ENCODE data around the gene PIM3. TPM values are rescaled to one million over a fixed set of nuclear protein-coding genes. Genes with fewer than 3 reads are reported as not detected.
"Not testable (repeated sequence)": the region's sequence is repeated elsewhere in the genome, so short reads cannot be mapped to it uniquely, and the experiment has no call there.

The PIM3 gene
- total and polyA plus RNA-seq, 2 donors, result 36.0 to 57.6 TPM

GRCh38 chr22:49976439-49977175, 16.0 kb downstream of the PIM3 start:
- Histone ChIP-seq H3K27ac (ENCODE audit: low read depth in 1 of 2, low read length in 1 of 2) (no peak overlapping the region), H3K4me3 (ENCODE audit: low read length in 2 of 2) (no peak overlapping the region), H3K27me3 (ENCODE audit: control insufficient read depth in 2 of 2, insufficient read depth in 1 of 2, low read length in 1 of 2) (peaks cover 10 to 29% of the 10 kb centered on the region in 2 donors), H3K4me1 (ENCODE audit: control insufficient read depth in 2 of 2, insufficient read depth in 2 of 2, low read length in 2 of 2) (peaks cover 6 to 9% of the 10 kb centered on the region in 2 donors), H3K9me3 (ENCODE audit: control insufficient read depth in 2 of 2, insufficient read depth in 1 of 2, low read length in 1 of 2) (peaks cover 2 to 4% of the 10 kb centered on the region in 2 donors), H3K36me3 (ENCODE audit: control insufficient read depth in 2 of 2, insufficient read depth in 2 of 2, low read length in 1 of 2) (no peaks in the 10 kb centered on the region)
- peak in 2 of 9 donors; percentile 20 to 46 for DNase-seq (ENCODE audit: low read depth in 6 of 9, low spot score in 9 of 9)
- WGBS, result 73% methylated on average over 15 of the region's 15 CpGs

GRCh38 chr22:49977578-49977977, 17.0 kb downstream of the PIM3 start:
- H3K27ac ChIP-seq (ENCODE audit: low read depth in 1 of 2, low read length in 1 of 2), result no peak overlapping the region
- DNase-seq (ENCODE audit: low read depth in 6 of 9, low spot score in 9 of 9), result no peak
- WGBS, result 95% methylated on average over 14 of the region's 14 CpGs
- H3K4me3 ChIP-seq (ENCODE audit: low read length in 2 of 2), result no peak overlapping the region
- H3K9me3 ChIP-seq (ENCODE audit: control insufficient read depth in 2 of 2, insufficient read depth in 1 of 2, low read length in 1 of 2), result peaks cover 2 to 4% of the 10 kb centered on the region in 2 donors
- H3K27me3 ChIP-seq (ENCODE audit: control insufficient read depth in 2 of 2, insufficient read depth in 1 of 2, low read length in 1 of 2), result peaks cover 2 to 23% of the 10 kb centered on the region in 2 donors
- H3K36me3 ChIP-seq (ENCODE audit: control insufficient read depth in 2 of 2, insufficient read depth in 2 of 2, low read length in 1 of 2), result no peaks in the 10 kb centered on the region
- H3K4me1 ChIP-seq (ENCODE audit: control insufficient read depth in 2 of 2, insufficient read depth in 2 of 2, low read length in 2 of 2), result peaks cover 0 to 6% of the 10 kb centered on the region in 2 donors

- Histone ChIP-seq H3K9me3 (ENCODE audit: control insufficient read depth in 2 of 2, insufficient read depth in 1 of 2, low read length in 1 of 2) (peaks cover 1 to 4% of the 10 kb centered on the region in 2 donors), H3K4me1 (ENCODE audit: control insufficient read depth in 2 of 2, insufficient read depth in 2 of 2, low read length in 2 of 2) (peaks cover 0 to 11% of the 10 kb centered on the region in 2 donors), H3K36me3 (ENCODE audit: control insufficient read depth in 2 of 2, insufficient read depth in 2 of 2, low read length in 1 of 2) (no peaks in the 10 kb centered on the region), H3K4me3 (ENCODE audit: low read length in 2 of 2) (no peak overlapping the region), H3K27ac (ENCODE audit: low read depth in 1 of 2, low read length in 1 of 2) (no peak overlapping the region), H3K27me3 (ENCODE audit: control insufficient read depth in 2 of 2, insufficient read depth in 1 of 2, low read length in 1 of 2) (peaks cover 20 to 35% of the 10 kb centered on the region in 2 donors)
- DNase-seq (ENCODE audit: low read depth in 6 of 9, low spot score in 9 of 9), result no peak
- 73% methylated on average over 7 of the region's 7 CpGs for WGBS
Measured at GRCh38 chr22:49979587-49980264, 19.2 kb downstream of the PIM3 start.

GRCh38 chr22:49981799-49982198, 21.2 kb downstream of the PIM3 start:
- DNase-seq (ENCODE audit: low read depth in 6 of 9, low spot score in 9 of 9); H3K4me1 ChIP-seq (ENCODE audit: control insufficient read depth in 2 of 2, insufficient read depth in 2 of 2, low read length in 2 of 2); H3K9me3 ChIP-seq (ENCODE audit: control insufficient read depth in 2 of 2, insufficient read depth in 1 of 2, low read length in 1 of 2); H3K27ac ChIP-seq (ENCODE audit: low read depth in 1 of 2, low read length in 1 of 2); H3K36me3 ChIP-seq (ENCODE audit: control insufficient read depth in 2 of 2, insufficient read depth in 2 of 2, low read length in 1 of 2); H3K4me3 ChIP-seq (ENCODE audit: low read length in 2 of 2): not testable (repeated sequence)
- 98% methylated on average over 7 of the region's 7 CpGs for WGBS
- peaks cover 20 to 41% of the 10 kb centered on the region in 2 donors for H3K27me3 ChIP-seq (ENCODE audit: control insufficient read depth in 2 of 2, insufficient read depth in 1 of 2, low read length in 1 of 2)

GRCh38 chr22:49983148-49984042, 22.8 kb downstream of the PIM3 start:
- H3K36me3 ChIP-seq (ENCODE audit: control insufficient read depth in 2 of 2, insufficient read depth in 2 of 2, low read length in 1 of 2), result no peaks in the 10 kb centered on the region
- H3K27me3 ChIP-seq (ENCODE audit: control insufficient read depth in 2 of 2, insufficient read depth in 1 of 2, low read length in 1 of 2), result peaks cover 20 to 39% of the 10 kb centered on the region in 2 donors
- no peak overlapping the region for H3K27ac ChIP-seq (ENCODE audit: low read depth in 1 of 2, low read length in 1 of 2)
- H3K9me3 ChIP-seq (ENCODE audit: control insufficient read depth in 2 of 2, insufficient read depth in 1 of 2, low read length in 1 of 2), result peaks cover 1 to 9% of the 10 kb centered on the region in 2 donors
- no peak for DNase-seq (ENCODE audit: low read depth in 6 of 9, low spot score in 9 of 9)
- WGBS, result 23% methylated on average over 90 of the region's 90 CpGs
- H3K4me1 ChIP-seq (ENCODE audit: control insufficient read depth in 2 of 2, insufficient read depth in 2 of 2, low read length in 2 of 2), result peaks cover 0 to 5% of the 10 kb centered on the region in 2 donors
- no peak overlapping the region for H3K4me3 ChIP-seq (ENCODE audit: low read length in 2 of 2)

GRCh38 chr22:49986325-49986724, 25.8 kb downstream of the PIM3 start:
- peaks cover 1 to 9% of the 10 kb centered on the region in 2 donors for H3K9me3 ChIP-seq (ENCODE audit: control insufficient read depth in 2 of 2, insufficient read depth in 1 of 2, low read length in 1 of 2)
- WGBS, result 95% methylated on average over 2 of the region's 2 CpGs
- H3K27ac ChIP-seq (ENCODE audit: low read depth in 1 of 2, low read length in 1 of 2), result no peak overlapping the region
- DNase-seq (ENCODE audit: low read depth in 6 of 9, low spot score in 9 of 9), result no peak
- H3K4me3 ChIP-seq (ENCODE audit: low read length in 2 of 2), result no peak overlapping the region
- peaks cover 20 to 37% of the 10 kb centered on the region in 2 donors for H3K27me3 ChIP-seq (ENCODE audit: control insufficient read depth in 2 of 2, insufficient read depth in 1 of 2, low read length in 1 of 2)
- H3K4me1 ChIP-seq (ENCODE audit: control insufficient read depth in 2 of 2, insufficient read depth in 2 of 2, low read length in 2 of 2), result peaks cover 0 to 5% of the 10 kb centered on the region in 2 donors
- H3K36me3 ChIP-seq (ENCODE audit: control insufficient read depth in 2 of 2, insufficient read depth in 2 of 2, low read length in 1 of 2), result no peaks in the 10 kb centered on the region

GRCh38 chr22:49989826-49990225, 29.3 kb downstream of the PIM3 start:
- DNase-seq (ENCODE audit: low read depth in 6 of 9, low spot score in 9 of 9); H3K4me1 ChIP-seq (ENCODE audit: control insufficient read depth in 2 of 2, insufficient read depth in 2 of 2, low read length in 2 of 2); H3K27ac ChIP-seq (ENCODE audit: low read depth in 1 of 2, low read length in 1 of 2); H3K9me3 ChIP-seq (ENCODE audit: control insufficient read depth in 2 of 2, insufficient read depth in 1 of 2, low read length in 1 of 2); H3K36me3 ChIP-seq (ENCODE audit: control insufficient read depth in 2 of 2, insufficient read depth in 2 of 2, low read length in 1 of 2); H3K4me3 ChIP-seq (ENCODE audit: low read length in 2 of 2): not testable (repeated sequence)
- H3K27me3 ChIP-seq (ENCODE audit: control insufficient read depth in 2 of 2, insufficient read depth in 1 of 2, low read length in 1 of 2), result peaks cover 0 to 16% of the 10 kb centered on the region in 2 donors
- WGBS, result 95% methylated on average over 24 of the region's 24 CpGs

GRCh38 chr22:49991167-49991566, 30.6 kb downstream of the PIM3 start:
- Histone ChIP-seq H3K27me3 (ENCODE audit: control insufficient read depth in 2 of 2, insufficient read depth in 1 of 2, low read length in 1 of 2) (peaks cover 0 to 8% of the 10 kb centered on the region in 2 donors), H3K4me3 (ENCODE audit: low read length in 2 of 2) (no peak overlapping the region), H3K27ac (ENCODE audit: low read depth in 1 of 2, low read length in 1 of 2) (no peak overlapping the region), H3K9me3 (ENCODE audit: control insufficient read depth in 2 of 2, insufficient read depth in 1 of 2, low read length in 1 of 2) (peaks cover 0 to 6% of the 10 kb centered on the region in 2 donors), H3K4me1 (ENCODE audit: control insufficient read depth in 2 of 2, insufficient read depth in 2 of 2, low read length in 2 of 2) (no peaks in the 10 kb centered on the region), H3K36me3 (ENCODE audit: control insufficient read depth in 2 of 2, insufficient read depth in 2 of 2, low read length in 1 of 2) (no peaks in the 10 kb centered on the region)
- DNase-seq (ENCODE audit: low read depth in 6 of 9, low spot score in 9 of 9), result no peak
- WGBS, result 95% methylated on average over 6 of the region's 6 CpGs
